Glutamatergic neuron (in vitro differentiated cells): Measurements from ENCODE around the gene PAMR1. TPM values are rescaled to one million over a fixed set of nuclear protein-coding genes. Genes with fewer than 3 reads are reported as not detected.

ENCODE experiments used
- DNase-seq: peaks from one replicate; pipeline ENCODE4 v3.0.0; 2022
- H3K27ac Mint-ChIP-seq: one replicate; pipeline ENCODE4 v1.8.0; 2020; ENCODE audit warnings: mild to moderate bottlenecking, mixed read lengths, inconsistent platforms; ENCODE audit not compliant: unreplicated experiment
- H3K27me3 Mint-ChIP-seq: one replicate; pipeline ENCODE4 v1.8.0; 2020; ENCODE audit warnings: mild to moderate bottlenecking, moderate library complexity, mixed read lengths, inconsistent platforms; ENCODE audit not compliant: unreplicated experiment
- H3K36me3 Mint-ChIP-seq: one replicate; pipeline ENCODE4 v1.8.0; 2020; ENCODE audit warnings: mild to moderate bottlenecking, mixed read lengths, inconsistent platforms; ENCODE audit not compliant: unreplicated experiment
- H3K4me1 Mint-ChIP-seq: one replicate; pipeline ENCODE4 v1.8.0; 2020; ENCODE audit warnings: mild to moderate bottlenecking, low read depth, mixed read lengths, inconsistent platforms; ENCODE audit not compliant: unreplicated experiment
- H3K4me3 Mint-ChIP-seq: one replicate; pipeline ENCODE4 v1.8.0; 2020; ENCODE audit warnings: mild to moderate bottlenecking, mixed read lengths, inconsistent platforms; ENCODE audit not compliant: unreplicated experiment
- H3K9me3 Mint-ChIP-seq: one replicate; pipeline ENCODE4 v1.8.0; 2020; ENCODE audit warnings: mild to moderate bottlenecking, moderate library complexity, mixed read lengths, inconsistent platforms; ENCODE audit not compliant: unreplicated experiment
- total RNA-seq: library from RNA; stranded (reverse); fragmentation: NEBNext Ultra II Directional; extraction: Animal tissue kit (Norgen Biotek cat#: 25700); gene quantifications from one replicate; pipeline ENCODE4 v1.2.1, GENCODE V29; 2021; ENCODE audit not compliant: unreplicated experiment
- TF ChIP-seq, protein P1 (sequence below): fragments of 200-600 bp; sonication (generic); IDR thresholded peaks from one replicate; pipeline ENCODE4 v1.5.0; 2021; ENCODE audit not compliant: partially characterized antibody, unreplicated experiment

PAMR1 gene
- total RNA-seq, 1 donor from 2014 or later = 10.6 TPM

DNA sequence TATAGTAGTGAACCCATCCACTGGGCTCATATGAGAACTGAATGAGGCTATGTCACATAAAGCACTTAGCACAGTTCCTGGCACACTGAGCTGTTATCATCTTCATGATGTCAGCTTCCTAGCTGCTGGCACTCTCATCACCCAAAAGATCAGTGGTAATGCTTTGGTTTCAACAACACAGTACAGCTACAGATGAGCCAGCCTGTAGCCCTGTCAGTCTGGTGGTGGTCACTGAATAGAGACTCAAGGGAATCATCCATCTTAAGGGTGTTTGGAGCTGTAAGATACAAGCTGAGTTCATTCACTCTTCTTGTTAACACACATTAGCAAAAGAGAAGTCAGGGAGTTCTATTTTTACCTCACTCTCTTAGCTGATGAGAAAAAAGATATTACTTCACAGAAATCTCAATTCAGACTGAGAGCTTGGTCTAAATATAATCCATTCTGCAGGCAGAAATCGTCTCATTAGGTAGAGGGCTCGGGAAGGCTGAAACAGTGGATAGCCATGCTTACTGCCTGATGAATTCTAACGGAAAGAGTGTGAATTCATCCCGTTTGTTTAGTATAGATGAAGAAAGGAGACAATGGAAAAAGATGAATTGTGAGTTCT lies 99.7 kb downstream of the PAMR1 start:
- Mint-ChIP-seq H3K27me3 (peaks cover 2% of the 10 kb centered on the region), H3K4me1 (no peaks in the 10 kb centered on the region), H3K9me3 (peaks cover 6% of the 10 kb centered on the region), H3K4me3 (no peak overlapping the region), H3K36me3 (peaks cover 4% of the 10 kb centered on the region), H3K27ac (no peak overlapping the region)
- TF ChIP-seq, protein P1, sequence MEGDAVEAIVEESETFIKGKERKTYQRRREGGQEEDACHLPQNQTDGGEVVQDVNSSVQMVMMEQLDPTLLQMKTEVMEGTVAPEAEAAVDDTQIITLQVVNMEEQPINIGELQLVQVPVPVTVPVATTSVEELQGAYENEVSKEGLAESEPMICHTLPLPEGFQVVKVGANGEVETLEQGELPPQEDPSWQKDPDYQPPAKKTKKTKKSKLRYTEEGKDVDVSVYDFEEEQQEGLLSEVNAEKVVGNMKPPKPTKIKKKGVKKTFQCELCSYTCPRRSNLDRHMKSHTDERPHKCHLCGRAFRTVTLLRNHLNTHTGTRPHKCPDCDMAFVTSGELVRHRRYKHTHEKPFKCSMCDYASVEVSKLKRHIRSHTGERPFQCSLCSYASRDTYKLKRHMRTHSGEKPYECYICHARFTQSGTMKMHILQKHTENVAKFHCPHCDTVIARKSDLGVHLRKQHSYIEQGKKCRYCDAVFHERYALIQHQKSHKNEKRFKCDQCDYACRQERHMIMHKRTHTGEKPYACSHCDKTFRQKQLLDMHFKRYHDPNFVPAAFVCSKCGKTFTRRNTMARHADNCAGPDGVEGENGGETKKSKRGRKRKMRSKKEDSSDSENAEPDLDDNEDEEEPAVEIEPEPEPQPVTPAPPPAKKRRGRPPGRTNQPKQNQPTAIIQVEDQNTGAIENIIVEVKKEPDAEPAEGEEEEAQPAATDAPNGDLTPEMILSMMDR = no peak
- no peak for DNase-seq

DNA sequence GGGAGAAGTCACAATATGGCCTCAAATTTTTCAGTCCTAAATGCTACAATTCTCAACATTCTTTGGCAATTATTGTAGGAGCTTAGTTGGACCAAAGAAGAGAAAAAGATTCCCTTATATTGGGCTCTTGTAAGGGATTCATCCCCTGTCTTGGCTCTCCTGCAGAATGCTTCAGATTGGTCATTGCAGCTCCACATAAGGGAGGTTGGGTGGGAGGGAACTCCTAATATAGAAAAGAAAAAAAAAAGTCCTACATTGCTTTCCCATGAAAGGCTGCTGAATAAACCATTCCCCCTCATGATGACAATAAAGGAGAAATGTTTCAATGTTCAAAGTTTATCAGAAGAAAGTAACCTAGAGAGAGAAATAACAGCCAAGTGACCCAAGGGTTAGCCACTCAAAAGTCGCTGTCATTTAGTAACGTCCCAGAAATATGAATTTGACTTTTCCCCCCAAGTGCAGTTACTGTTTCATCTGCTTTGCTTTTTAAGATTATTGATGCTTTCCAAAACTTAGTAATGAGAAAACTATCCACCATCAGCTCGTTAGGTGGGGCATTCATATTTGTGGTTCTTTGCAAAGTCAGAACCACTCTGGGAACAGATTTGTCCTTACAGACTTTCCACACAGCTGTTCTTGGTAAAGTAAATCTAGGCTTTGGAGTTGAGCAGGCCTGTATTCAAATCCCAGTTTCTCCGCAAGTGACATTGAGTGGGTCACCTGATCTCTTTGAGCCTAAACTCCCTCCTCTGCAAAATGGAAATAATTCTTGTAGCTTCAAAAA lies 101.1 kb downstream of the PAMR1 start:
- TF ChIP-seq, protein P1 = no peak
- H3K36me3 Mint-ChIP-seq = peaks cover 4% of the 10 kb centered on the region
- H3K4me3 Mint-ChIP-seq = no peak overlapping the region
- peaks cover 7% of the 10 kb centered on the region for H3K27me3 Mint-ChIP-seq
- DNase-seq = no peak
- H3K4me1 Mint-ChIP-seq = no peaks in the 10 kb centered on the region
- peaks cover 12% of the 10 kb centered on the region for H3K9me3 Mint-ChIP-seq
- no peak overlapping the region for H3K27ac Mint-ChIP-seq

DNA sequence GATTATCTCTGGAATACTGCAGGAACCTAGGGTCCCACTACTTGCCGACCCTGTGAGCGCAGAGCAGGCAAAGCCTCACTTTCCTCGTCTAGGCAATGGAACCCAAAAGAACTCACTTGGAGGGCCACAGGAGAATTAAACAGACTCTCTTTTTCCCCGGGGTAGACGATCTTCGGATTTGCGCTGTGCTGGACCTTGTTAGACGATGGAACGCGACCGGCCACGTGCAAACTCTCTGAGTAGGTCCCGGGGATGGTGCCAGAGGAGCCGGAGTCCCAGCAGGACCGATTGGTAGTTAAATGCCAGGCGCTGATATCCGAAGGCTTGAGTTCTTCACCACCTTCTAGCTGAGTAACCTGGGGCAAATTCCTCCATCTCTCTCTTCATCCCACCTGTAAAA lies 105.0 kb downstream of the PAMR1 start:
- H3K27ac Mint-ChIP-seq = peak overlapping the region; percentile 94
- peaks cover 21% of the 10 kb centered on the region for H3K9me3 Mint-ChIP-seq
- peaks cover 4% of the 10 kb centered on the region for H3K36me3 Mint-ChIP-seq
- TF ChIP-seq, protein P1 = no peak
- H3K27me3 Mint-ChIP-seq = peaks cover 12% of the 10 kb centered on the region
- peaks cover 6% of the 10 kb centered on the region for H3K4me1 Mint-ChIP-seq
- no peak for DNase-seq
- H3K4me3 Mint-ChIP-seq = peak overlapping the region; percentile 91

DNA sequence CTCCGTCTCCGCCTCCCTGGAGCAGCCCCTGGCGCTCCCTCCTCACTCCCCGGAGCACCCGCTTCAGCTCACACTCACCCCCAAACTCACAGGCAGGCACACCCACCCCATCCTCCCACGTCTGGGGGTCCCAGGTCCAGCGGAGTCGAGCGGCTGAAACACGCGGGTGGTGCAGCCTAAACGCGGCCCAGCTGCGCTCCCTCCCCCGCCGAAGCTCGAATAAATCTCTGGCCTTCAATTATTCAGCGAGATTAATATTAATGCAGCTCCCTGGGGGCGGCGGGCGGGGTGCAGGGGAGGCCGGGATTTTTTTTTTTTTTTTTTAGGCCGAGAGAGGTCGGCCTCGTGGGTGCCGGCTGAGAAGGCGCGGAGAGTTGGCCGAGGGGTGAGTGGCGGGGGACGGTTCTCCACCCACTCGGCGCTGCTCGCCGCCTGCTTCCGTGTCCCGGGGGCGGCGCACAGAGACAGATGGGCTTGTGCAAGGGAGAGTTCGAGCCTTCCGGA lies 105.5 kb downstream of the PAMR1 start:
- Mint-ChIP-seq H3K4me3 (peak overlapping the region; percentile 91), H3K27ac (peak overlapping the region; percentile 94), H3K4me1 (peaks cover 11% of the 10 kb centered on the region), H3K9me3 (peaks cover 21% of the 10 kb centered on the region), H3K36me3 (peaks cover 4% of the 10 kb centered on the region), H3K27me3 (peaks cover 12% of the 10 kb centered on the region)
- TF ChIP-seq, protein P1 = no peak
- peak; percentile 74 for DNase-seq
